Nephron progenitor cell (in vitro differentiated cells): ENCODE results near the gene MYO1A.
A peak's percentile ranks its signal among the peaks of the same experiment; 100 is the strongest.

Experiments used
- DNase-seq: peaks from one replicate; pipeline ENCODE4 v3.0.0; 2021
- H3K27ac Mint-ChIP-seq: 2 replicates; pipeline ENCODE4 v1.8.0; 2021; ENCODE audit warnings: mild to moderate bottlenecking, moderate library complexity, mixed read lengths
- H3K27me3 Mint-ChIP-seq: 2 replicates; pipeline ENCODE4 v1.8.0; 2021; ENCODE audit warnings: mild to moderate bottlenecking, low read depth, mixed read lengths; ENCODE audit not compliant: poor library complexity
- H3K36me3 Mint-ChIP-seq: 2 replicates; pipeline ENCODE4 v1.8.0; 2021; ENCODE audit warnings: low read depth, mixed read lengths
- H3K4me1 Mint-ChIP-seq: 2 replicates; pipeline ENCODE4 v1.8.0; 2021; ENCODE audit warnings: mixed read lengths
- H3K4me3 Mint-ChIP-seq: 2 replicates; pipeline ENCODE4 v1.8.0; 2021; ENCODE audit warnings: mild to moderate bottlenecking, moderate library complexity, mixed read lengths
- H3K9me3 Mint-ChIP-seq: 2 replicates; pipeline ENCODE4 v1.8.0; 2021; ENCODE audit warnings: mild to moderate bottlenecking, moderate library complexity, mixed read lengths
- TF ChIP-seq, protein P1 (sequence below): fragments of 200-600 bp; sonication (generic); IDR thresholded peaks from 2 replicates; pipeline ENCODE4 v1.5.0; 2021; ENCODE audit warnings: antibody characterized with exemption

Gene MYO1A

DNA sequence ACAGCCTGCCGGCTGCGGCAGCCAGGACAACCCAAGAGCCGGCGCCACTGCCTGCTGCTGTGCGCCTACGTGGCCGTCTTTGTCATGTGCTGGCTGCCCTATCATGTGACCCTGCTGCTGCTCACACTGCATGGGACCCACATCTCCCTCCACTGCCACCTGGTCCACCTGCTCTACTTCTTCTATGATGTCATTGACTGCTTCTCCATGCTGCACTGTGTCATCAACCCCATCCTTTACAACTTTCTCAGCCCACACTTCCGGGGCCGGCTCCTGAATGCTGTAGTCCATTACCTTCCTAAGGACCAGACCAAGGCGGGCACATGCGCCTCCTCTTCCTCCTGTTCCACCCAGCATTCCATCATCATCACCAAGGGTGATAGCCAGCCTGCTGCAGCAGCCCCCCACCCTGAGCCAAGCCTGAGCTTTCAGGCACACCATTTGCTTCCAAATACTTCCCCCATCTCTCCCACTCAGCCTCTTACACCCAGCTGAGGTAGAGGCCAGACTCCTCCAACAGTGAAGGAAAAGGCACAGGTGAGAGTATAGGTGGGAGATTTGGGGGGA is 53.9 kb downstream of the MYO1A start:
- TF ChIP-seq, protein P1, sequence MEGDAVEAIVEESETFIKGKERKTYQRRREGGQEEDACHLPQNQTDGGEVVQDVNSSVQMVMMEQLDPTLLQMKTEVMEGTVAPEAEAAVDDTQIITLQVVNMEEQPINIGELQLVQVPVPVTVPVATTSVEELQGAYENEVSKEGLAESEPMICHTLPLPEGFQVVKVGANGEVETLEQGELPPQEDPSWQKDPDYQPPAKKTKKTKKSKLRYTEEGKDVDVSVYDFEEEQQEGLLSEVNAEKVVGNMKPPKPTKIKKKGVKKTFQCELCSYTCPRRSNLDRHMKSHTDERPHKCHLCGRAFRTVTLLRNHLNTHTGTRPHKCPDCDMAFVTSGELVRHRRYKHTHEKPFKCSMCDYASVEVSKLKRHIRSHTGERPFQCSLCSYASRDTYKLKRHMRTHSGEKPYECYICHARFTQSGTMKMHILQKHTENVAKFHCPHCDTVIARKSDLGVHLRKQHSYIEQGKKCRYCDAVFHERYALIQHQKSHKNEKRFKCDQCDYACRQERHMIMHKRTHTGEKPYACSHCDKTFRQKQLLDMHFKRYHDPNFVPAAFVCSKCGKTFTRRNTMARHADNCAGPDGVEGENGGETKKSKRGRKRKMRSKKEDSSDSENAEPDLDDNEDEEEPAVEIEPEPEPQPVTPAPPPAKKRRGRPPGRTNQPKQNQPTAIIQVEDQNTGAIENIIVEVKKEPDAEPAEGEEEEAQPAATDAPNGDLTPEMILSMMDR = no peak
- Mint-ChIP-seq H3K4me3 (no peak overlapping the region), H3K4me1 (peaks cover 43% of the 10 kb centered on the region), H3K9me3 (no peaks in the 10 kb centered on the region), H3K27ac (peak overlapping the region; percentile 83), H3K27me3 (peaks cover 3% of the 10 kb centered on the region), H3K36me3 (peaks cover 43% of the 10 kb centered on the region)
- DNase-seq = no peak

DNA sequence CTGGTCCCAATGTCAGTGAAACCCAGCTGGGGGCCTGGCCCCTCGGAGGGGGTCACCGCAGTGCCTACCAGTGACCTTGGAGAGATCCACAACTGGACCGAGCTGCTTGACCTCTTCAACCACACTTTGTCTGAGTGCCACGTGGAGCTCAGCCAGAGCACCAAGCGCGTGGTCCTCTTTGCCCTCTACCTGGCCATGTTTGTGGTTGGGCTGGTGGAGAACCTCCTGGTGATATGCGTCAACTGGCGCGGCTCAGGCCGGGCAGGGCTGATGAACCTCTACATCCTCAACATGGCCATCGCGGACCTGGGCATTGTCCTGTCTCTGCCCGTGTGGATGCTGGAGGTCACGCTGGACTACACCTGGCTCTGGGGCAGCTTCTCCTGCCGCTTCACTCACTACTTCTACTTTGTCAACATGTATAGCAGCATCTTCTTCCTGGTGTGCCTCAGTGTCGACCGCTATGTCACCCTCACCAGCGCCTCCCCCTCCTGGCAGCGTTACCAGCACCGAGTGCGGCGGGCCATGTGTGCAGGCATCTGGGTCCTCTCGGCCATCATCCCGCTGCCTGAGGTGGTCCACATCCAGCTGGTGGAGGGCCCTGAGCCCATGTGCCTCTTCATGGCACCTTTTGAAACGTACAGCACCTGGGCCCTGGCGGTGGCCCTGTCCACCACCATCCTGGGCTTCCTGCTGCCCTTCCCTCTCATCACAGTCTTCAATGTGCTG is 54.6 kb downstream of the MYO1A start:
- H3K27me3 Mint-ChIP-seq = peaks cover 3% of the 10 kb centered on the region
- peaks cover 36% of the 10 kb centered on the region for H3K4me1 Mint-ChIP-seq
- H3K27ac Mint-ChIP-seq = no peak overlapping the region
- H3K36me3 Mint-ChIP-seq = peaks cover 40% of the 10 kb centered on the region
- TF ChIP-seq, protein P1 = no peak
- H3K9me3 Mint-ChIP-seq = no peaks in the 10 kb centered on the region
- DNase-seq = no peak
- H3K4me3 Mint-ChIP-seq = no peak overlapping the region

DNA sequence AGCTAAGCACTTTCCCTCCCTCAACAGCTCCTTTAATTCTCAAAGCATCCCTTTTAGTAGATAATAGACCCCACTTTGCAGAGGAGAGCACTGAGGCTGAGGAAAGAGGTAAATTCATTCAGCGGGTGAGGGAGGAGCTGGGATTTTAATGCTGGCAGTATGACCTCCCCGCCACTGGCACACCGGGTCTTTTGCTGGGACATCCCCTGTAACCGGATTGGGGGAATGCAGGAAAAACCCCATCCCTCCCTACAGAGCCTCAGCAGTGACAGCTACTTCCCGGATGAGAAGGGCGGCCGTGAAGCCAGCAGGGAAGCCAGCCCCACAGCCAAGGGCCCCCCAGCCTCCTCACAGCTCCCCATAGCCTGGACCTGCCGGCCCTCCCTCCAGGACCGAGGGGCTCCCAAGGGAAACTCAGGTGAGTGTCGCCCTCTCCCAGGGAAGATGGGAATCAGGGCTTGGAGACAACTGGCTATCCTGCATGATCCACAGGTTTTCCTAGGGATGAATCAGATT is 55.6 kb downstream of the MYO1A start:
- DNase-seq = no peak

DNA sequence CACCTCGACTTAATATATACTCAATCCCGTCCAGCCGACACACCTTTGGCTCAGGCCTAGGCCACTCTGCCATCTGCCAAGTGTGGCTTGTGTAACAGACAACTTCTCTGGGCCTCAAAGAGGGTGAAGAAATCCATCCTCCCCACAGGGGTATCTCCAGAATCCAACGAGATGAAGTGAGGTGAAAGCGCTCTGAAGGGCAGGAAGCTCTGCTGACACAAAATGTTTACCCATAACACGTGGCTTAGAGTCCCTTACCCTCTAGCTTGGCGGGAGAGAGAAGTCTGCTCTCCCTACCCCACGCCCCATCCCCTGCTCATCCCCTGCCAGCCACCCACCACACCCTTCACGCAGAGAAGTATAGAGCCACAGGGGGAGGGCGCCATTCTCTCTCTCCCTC is 56.6 kb downstream of the MYO1A start:
- Mint-ChIP-seq H3K9me3 (no peaks in the 10 kb centered on the region), H3K36me3 (peaks cover 19% of the 10 kb centered on the region), H3K27me3 (peaks cover 3% of the 10 kb centered on the region), H3K4me1 (peaks cover 23% of the 10 kb centered on the region), H3K27ac (no peak overlapping the region), H3K4me3 (no peak overlapping the region)
- DNase-seq = no peak
- TF ChIP-seq, protein P1 = no peak

More for the DNA sequence above, 55.6 kb downstream of the MYO1A start:
- no peak overlapping the region for H3K4me3 Mint-ChIP-seq
- H3K27me3 Mint-ChIP-seq = peaks cover 3% of the 10 kb centered on the region
- TF ChIP-seq, protein P1 = no peak
- H3K4me1 Mint-ChIP-seq = peaks cover 27% of the 10 kb centered on the region
- H3K36me3 Mint-ChIP-seq = peaks cover 29% of the 10 kb centered on the region
- H3K9me3 Mint-ChIP-seq = no peaks in the 10 kb centered on the region
- H3K27ac Mint-ChIP-seq = no peak overlapping the region

DNA sequence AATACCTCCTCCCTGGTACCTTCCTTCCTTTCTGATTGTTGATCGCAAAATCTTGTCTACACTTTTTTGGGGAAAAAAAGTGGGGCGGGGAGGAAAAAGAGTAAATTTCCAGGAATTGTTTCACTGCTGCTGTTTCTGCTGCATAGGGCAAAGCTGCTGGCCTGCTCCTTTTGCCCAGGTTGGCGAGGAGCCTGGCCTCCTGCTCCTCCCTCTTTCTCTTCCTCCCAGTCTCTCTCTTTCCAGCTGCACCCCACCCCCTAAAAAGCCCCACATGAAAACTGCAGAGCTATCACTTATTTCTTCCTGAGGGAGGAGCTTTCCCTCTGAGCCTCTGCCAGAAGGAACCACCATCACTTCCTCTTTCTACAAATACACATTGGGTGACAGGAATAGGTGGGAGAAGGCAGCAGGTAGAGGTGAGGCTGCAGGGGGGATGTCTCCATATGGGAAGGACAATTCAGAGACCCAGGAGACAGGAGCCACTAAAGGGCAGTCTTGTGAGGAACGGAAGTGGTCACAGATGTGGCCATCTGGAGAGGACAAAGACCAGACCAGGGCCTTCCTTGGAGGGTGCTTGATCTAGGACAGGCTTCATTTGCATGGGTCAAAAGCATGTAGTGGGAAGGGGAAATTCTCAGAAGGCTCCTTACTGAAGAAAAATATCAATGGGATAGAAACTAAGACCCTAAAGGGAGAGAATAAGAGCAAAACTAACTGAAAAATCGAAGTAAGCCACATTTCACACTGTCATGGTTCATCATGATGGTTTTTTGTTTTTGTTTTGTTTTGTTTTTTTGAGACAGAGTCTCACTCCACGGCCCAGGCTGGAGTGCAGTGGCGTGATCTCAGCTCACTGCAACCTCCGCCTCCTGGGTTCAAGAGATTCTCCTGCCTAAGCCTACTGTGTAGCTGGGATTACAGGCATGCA is 58.3 kb downstream of the MYO1A start:
- H3K36me3 Mint-ChIP-seq = peaks cover 9% of the 10 kb centered on the region
- no peak overlapping the region for H3K4me3 Mint-ChIP-seq
- peaks cover 3% of the 10 kb centered on the region for H3K27me3 Mint-ChIP-seq
- peak overlapping the region; percentile 40 for H3K27ac Mint-ChIP-seq
- H3K4me1 Mint-ChIP-seq = peaks cover 13% of the 10 kb centered on the region
- DNase-seq = no peak
- H3K9me3 Mint-ChIP-seq = no peaks in the 10 kb centered on the region
- TF ChIP-seq, protein P1 = no peak
